ENCODE data around the gene DNAAF5.

DNAAF5 gene

GRCh38 chr7:701086-701671 is 25.3 kb upstream of the DNAAF5 start:
- H3K4me3 ChIP-seq (ENCODE audit: low read length), result no peak overlapping the region
- no peak for DNase-seq (ENCODE audit: low read depth, low spot score)

GRCh38 chr7:703049-703448 is 23.4 kb upstream of the DNAAF5 start:
- no peak for DNase-seq (ENCODE audit: low read depth, low spot score)
- H3K4me3 ChIP-seq (ENCODE audit: low read length), result no peak overlapping the region

- DNase-seq (ENCODE audit: low read depth, low spot score), result no peak
- H3K4me3 ChIP-seq (ENCODE audit: low read length), result no peak overlapping the region
Measured at GRCh38 chr7:706721-707120, 19.8 kb upstream of the DNAAF5 start.

GRCh38 chr7:707296-708000 is 19.1 kb upstream of the DNAAF5 start:
- no peak for DNase-seq (ENCODE audit: low read depth, low spot score)
- no peak overlapping the region for H3K4me3 ChIP-seq (ENCODE audit: low read length)

- no peak overlapping the region for H3K4me3 ChIP-seq (ENCODE audit: low read length)
- DNase-seq (ENCODE audit: low read depth, low spot score), result no peak
Measured at GRCh38 chr7:710161-710560, 16.3 kb upstream of the DNAAF5 start.

GRCh38 chr7:711093-711921 is 15.2 kb upstream of the DNAAF5 start:
- DNase-seq (ENCODE audit: low read depth, low spot score), result no peak

GRCh38 chr7:711922-712380 is 14.5 kb upstream of the DNAAF5 start:
- DNase-seq (ENCODE audit: low read depth, low spot score), result no peak
- H3K4me3 ChIP-seq (ENCODE audit: low read length), result no peak overlapping the region

More at GRCh38 chr7:711093-711921, 15.2 kb upstream of the DNAAF5 start:
- no peak overlapping the region for H3K4me3 ChIP-seq (ENCODE audit: low read length)

- H3K4me3 ChIP-seq (ENCODE audit: low read length), result no peak overlapping the region
- no peak for DNase-seq (ENCODE audit: low read depth, low spot score)
Measured at GRCh38 chr7:712381-713138, 13.9 kb upstream of the DNAAF5 start.

- DNase-seq (ENCODE audit: low read depth, low spot score), result no peak
- H3K4me3 ChIP-seq (ENCODE audit: low read length), result no peak overlapping the region
Measured at GRCh38 chr7:713139-713457, 13.4 kb upstream of the DNAAF5 start.

- no peak overlapping the region for H3K4me3 ChIP-seq (ENCODE audit: low read length)
- no peak for DNase-seq (ENCODE audit: low read depth, low spot score)
Measured at GRCh38 chr7:713488-714230, 12.8 kb upstream of the DNAAF5 start.

GRCh38 chr7:714251-714671 is 12.2 kb upstream of the DNAAF5 start:
- no peak for DNase-seq (ENCODE audit: low read depth, low spot score)
- no peak overlapping the region for H3K4me3 ChIP-seq (ENCODE audit: low read length)

GRCh38 chr7:716222-716621 is 10.3 kb upstream of the DNAAF5 start:
- no peak overlapping the region for H3K4me3 ChIP-seq (ENCODE audit: low read length)
- DNase-seq (ENCODE audit: low read depth, low spot score), result no peak

- DNase-seq (ENCODE audit: low read depth, low spot score), result no peak
- H3K4me3 ChIP-seq (ENCODE audit: low read length), result no peak overlapping the region
Measured at GRCh38 chr7:716636-717035, 9.9 kb upstream of the DNAAF5 start.

- no peak for DNase-seq (ENCODE audit: low read depth, low spot score)
Measured at GRCh38 chr7:721619-722248, 4.8 kb upstream of the DNAAF5 start.

GRCh38 chr7:723541-723940 is 3.0 kb upstream of the DNAAF5 start:
- no peak for DNase-seq (ENCODE audit: low read depth, low spot score)
- no peak overlapping the region for H3K4me3 ChIP-seq (ENCODE audit: low read length)

More at GRCh38 chr7:721619-722248, 4.8 kb upstream of the DNAAF5 start:
- H3K4me3 ChIP-seq (ENCODE audit: low read length), result no peak overlapping the region

- no peak overlapping the region for H3K4me3 ChIP-seq (ENCODE audit: low read length)
- no peak for DNase-seq (ENCODE audit: low read depth, low spot score)
Measured at GRCh38 chr7:724298-724697, 2.2 kb upstream of the DNAAF5 start.

GRCh38 chr7:725223-726005 is 1.1 kb upstream of the DNAAF5 start:
- no peak for DNase-seq (ENCODE audit: low read depth, low spot score)
- peak overlapping the region; percentile 74 for H3K4me3 ChIP-seq (ENCODE audit: low read length)

- peak overlapping the region; percentile 74 for H3K4me3 ChIP-seq (ENCODE audit: low read length)
- DNase-seq (ENCODE audit: low read depth, low spot score), result no peak
Measured at GRCh38 chr7:726854-727103, 280 bp downstream of the DNAAF5 start.
